ENCODE data around the gene HECTD3.
"Not testable (repeated sequence)": the region's sequence is repeated elsewhere in the genome, so short reads cannot be mapped to it uniquely, and the experiment has no call there.

HECTD3 gene

DNA sequence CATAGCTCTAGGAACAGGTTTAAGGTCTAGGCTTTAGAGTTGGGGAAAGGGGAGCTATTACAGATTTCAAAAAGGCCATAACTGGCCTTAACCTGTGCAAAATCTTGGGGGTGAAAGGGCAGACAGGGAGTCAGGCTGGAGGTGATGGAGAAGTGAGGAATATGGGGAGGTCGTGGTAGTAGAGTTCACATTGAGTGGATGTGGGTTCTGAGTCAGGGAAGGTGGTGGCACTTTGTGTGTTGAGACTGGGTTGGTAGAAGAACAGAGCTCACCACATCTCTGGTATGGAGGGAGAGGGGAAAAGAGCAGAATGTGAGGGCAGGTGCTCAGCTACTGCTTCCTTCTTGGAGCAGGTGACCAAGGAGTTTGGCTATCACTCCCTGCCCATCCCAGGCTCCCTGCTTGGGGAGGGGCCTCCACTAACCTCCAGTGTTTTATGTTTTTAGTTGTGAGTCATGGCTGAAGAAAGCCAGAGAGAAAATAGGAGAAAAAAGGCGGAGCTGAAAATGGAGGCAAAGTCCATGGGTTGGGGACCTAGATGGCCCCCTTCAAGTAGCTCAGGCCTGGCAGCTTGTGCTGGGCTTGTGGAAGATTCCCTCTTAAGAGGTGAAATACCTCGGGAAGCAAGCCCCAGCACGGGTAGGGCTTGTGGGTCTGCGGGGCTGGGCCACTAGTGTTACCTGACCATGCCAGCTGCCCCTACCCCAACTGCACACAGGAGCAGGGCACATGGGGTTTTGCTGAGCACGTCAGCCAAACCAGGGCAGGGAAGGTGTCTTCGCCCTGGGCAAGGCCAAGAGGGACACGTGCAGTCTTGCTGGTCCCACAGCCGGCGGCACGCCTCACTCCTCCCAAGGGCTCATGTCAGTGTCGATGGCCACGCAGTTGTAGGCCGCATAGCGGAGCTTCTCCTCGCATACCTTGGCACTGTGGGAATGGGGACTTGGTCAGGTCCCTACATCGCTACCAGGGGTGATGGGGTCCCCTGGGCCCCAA lies 8.2 kb downstream of the HECTD3 start:
- H4K8ac ChIP-seq (ENCODE audit: low read depth, low read length) = no peak overlapping the region
- H3K56ac ChIP-seq (ENCODE audit: low read length) = no peak overlapping the region
- H3K23ac ChIP-seq (ENCODE audit: low read length) = no peak overlapping the region
- H3K9ac ChIP-seq (ENCODE audit: low read length) = no peak overlapping the region
- no peaks in the 10 kb centered on the region for H3K27me3 ChIP-seq (ENCODE audit: insufficient read depth, low read length, poor library complexity)
- H2BK5ac ChIP-seq (ENCODE audit: low read length) = no peak overlapping the region
- no CpG with 5 or more reads among the region's 17 CpGs for WGBS (ENCODE audit: extremely low coverage, insufficient coverage, low lambda C conversion rate)
- no peak overlapping the region for H3K4me2 ChIP-seq (ENCODE audit: low read length)
- DNase-seq = no peak
- no peak overlapping the region for H3K4ac ChIP-seq (ENCODE audit: low read depth, low read length)
- no peaks in the 10 kb centered on the region for H3K4me1 ChIP-seq (ENCODE audit: control insufficient read depth, low read depth, low read length)
- no peak overlapping the region for H3K4me3 ChIP-seq (ENCODE audit: low read length)
- H2BK15ac ChIP-seq (replicated peaks; ENCODE audit: low read depth) = no peak overlapping the region
- no peak overlapping the region for H4K5ac ChIP-seq (ENCODE audit: low read length)
- H2BK120ac ChIP-seq (ENCODE audit: low read depth, low read length) = no peak overlapping the region
- no peaks in the 10 kb centered on the region for H3K79me2 ChIP-seq (ENCODE audit: control insufficient read depth, insufficient read depth, low read length)
- peaks cover 8% of the 10 kb centered on the region for H3K36me3 ChIP-seq (ENCODE audit: control insufficient read depth, insufficient read depth, low read length)
- H3K79me1 ChIP-seq (ENCODE audit: low read length) = no peaks in the 10 kb centered on the region
- no peak overlapping the region for H3K18ac ChIP-seq (ENCODE audit: low read length)
- no peak overlapping the region for H2AK5ac ChIP-seq (ENCODE audit: low read length)
- H3K27ac ChIP-seq (ENCODE audit: low read depth, low read length) = no peak overlapping the region

DNA sequence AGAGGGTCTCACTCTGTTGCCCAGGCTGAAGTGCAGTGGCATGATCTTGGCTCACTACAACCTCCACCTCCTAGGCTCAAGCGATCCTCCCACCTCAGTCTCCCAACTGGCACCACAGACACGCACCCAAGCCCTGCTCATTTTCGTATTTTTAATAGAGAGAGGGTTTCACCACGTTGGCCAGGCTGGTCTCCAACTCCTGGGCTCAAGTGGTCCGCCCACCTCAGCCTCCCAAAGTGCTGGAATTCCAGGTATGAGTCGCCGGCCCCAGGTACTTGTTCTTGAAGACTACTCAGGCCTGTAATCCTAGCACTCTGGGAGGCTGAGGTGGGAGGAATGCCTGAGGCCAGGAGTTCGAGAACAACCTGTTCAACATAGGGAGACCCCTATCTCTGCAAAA lies 9.5 kb downstream of the HECTD3 start:
- not testable (repeated sequence) for H3K27me3 ChIP-seq (ENCODE audit: insufficient read depth, low read length, poor library complexity); H3K18ac ChIP-seq (ENCODE audit: low read length); H3K36me3 ChIP-seq (ENCODE audit: control insufficient read depth, insufficient read depth, low read length); H3K4me2 ChIP-seq (ENCODE audit: low read length); H2BK15ac ChIP-seq (replicated peaks; ENCODE audit: low read depth); H2BK5ac ChIP-seq (ENCODE audit: low read length); H3K27ac ChIP-seq (ENCODE audit: low read depth, low read length); H3K23ac ChIP-seq (ENCODE audit: low read length); H4K5ac ChIP-seq (ENCODE audit: low read length); H3K4ac ChIP-seq (ENCODE audit: low read depth, low read length); H3K56ac ChIP-seq (ENCODE audit: low read length); H4K8ac ChIP-seq (ENCODE audit: low read depth, low read length); H3K79me2 ChIP-seq (ENCODE audit: control insufficient read depth, insufficient read depth, low read length); H3K79me1 ChIP-seq (ENCODE audit: low read length); H3K4me1 ChIP-seq (ENCODE audit: control insufficient read depth, low read depth, low read length); H2AK5ac ChIP-seq (ENCODE audit: low read length); H2BK120ac ChIP-seq (ENCODE audit: low read depth, low read length); H3K9ac ChIP-seq (ENCODE audit: low read length); H3K4me3 ChIP-seq (ENCODE audit: low read length)
- no CpG with 5 or more reads among the region's 8 CpGs for WGBS (ENCODE audit: extremely low coverage, insufficient coverage, low lambda C conversion rate)
- DNase-seq = peak; percentile 17

DNA sequence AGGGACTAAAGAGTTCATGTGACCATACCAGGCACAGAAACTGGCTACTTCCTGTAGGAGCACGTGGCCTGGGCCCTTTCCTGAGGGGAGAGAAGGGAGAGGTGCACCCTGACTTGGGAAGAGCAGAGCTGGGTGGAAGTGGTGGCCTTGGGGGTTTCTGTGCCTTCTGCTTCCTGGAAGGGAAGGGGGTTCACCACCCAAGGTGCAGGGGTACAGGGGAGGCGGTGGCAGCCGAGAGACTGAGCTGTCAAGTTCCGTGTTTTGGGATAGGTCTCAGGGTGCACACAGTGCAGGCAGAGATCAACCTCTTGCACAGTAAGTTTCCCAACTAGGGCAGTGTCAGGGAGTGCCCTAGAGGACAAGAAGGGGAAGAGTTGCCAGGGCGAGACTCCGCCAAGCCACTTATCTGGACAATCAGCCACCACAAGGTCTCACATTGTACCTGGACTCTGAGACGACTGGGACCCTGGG lies 10.1 kb downstream of the HECTD3 start:
- no CpG with 5 or more reads among the region's 7 CpGs for WGBS (ENCODE audit: extremely low coverage, insufficient coverage, low lambda C conversion rate)
- Histone ChIP-seq H4K8ac (ENCODE audit: low read depth, low read length) (no peak overlapping the region), H3K27me3 (ENCODE audit: insufficient read depth, low read length, poor library complexity) (no peaks in the 10 kb centered on the region), H3K79me1 (ENCODE audit: low read length) (no peaks in the 10 kb centered on the region), H3K36me3 (ENCODE audit: control insufficient read depth, insufficient read depth, low read length) (peaks cover 8% of the 10 kb centered on the region), H3K4me3 (ENCODE audit: low read length) (no peak overlapping the region), H3K4ac (ENCODE audit: low read depth, low read length) (no peak overlapping the region), H3K23ac (ENCODE audit: low read length) (no peak overlapping the region), H2BK5ac (ENCODE audit: low read length) (no peak overlapping the region), H3K4me2 (ENCODE audit: low read length) (no peak overlapping the region), H3K56ac (ENCODE audit: low read length) (no peak overlapping the region), H3K4me1 (ENCODE audit: control insufficient read depth, low read depth, low read length) (no peaks in the 10 kb centered on the region), H2BK15ac (replicated peaks; ENCODE audit: low read depth) (no peak overlapping the region), H2BK120ac (ENCODE audit: low read depth, low read length) (no peak overlapping the region), H2AK5ac (ENCODE audit: low read length) (no peak overlapping the region), H3K79me2 (ENCODE audit: control insufficient read depth, insufficient read depth, low read length) (no peaks in the 10 kb centered on the region), H3K9ac (ENCODE audit: low read length) (no peak overlapping the region), H4K5ac (ENCODE audit: low read length) (no peak overlapping the region), H3K27ac (ENCODE audit: low read depth, low read length) (no peak overlapping the region), H3K18ac (ENCODE audit: low read length) (no peak overlapping the region)
- peak; percentile 10 for DNase-seq

DNA sequence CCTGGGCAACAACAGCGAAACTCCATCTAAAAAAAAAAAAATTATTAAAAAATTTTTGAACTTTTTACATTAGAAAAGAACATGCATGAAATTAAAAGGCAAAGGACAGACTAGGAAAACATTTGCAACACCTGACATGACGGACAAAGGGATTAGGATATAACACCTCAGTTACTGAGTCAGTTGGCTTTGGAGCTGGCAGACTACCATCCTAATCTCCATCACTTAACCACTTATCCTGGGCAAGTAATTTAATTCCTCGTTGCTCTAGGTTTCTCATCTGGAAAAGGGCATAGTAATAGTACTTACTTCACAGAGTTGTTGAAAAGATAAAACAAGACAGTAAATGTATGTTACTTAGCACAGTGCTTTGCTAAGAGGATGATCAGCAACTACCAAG lies 11.9 kb downstream of the HECTD3 start:
- Histone ChIP-seq H2BK5ac (ENCODE audit: low read length) (no peak overlapping the region), H3K79me1 (ENCODE audit: low read length) (no peaks in the 10 kb centered on the region), H2AK5ac (ENCODE audit: low read length) (no peak overlapping the region), H3K79me2 (ENCODE audit: control insufficient read depth, insufficient read depth, low read length) (no peaks in the 10 kb centered on the region), H3K36me3 (ENCODE audit: control insufficient read depth, insufficient read depth, low read length) (peaks cover 8% of the 10 kb centered on the region), H3K9ac (ENCODE audit: low read length) (no peak overlapping the region), H3K56ac (ENCODE audit: low read length) (no peak overlapping the region), H4K5ac (ENCODE audit: low read length) (no peak overlapping the region), H3K27me3 (ENCODE audit: insufficient read depth, low read length, poor library complexity) (no peaks in the 10 kb centered on the region), H3K4ac (ENCODE audit: low read depth, low read length) (no peak overlapping the region), H3K4me2 (ENCODE audit: low read length) (no peak overlapping the region), H3K23ac (ENCODE audit: low read length) (no peak overlapping the region), H2BK120ac (ENCODE audit: low read depth, low read length) (no peak overlapping the region), H2BK15ac (replicated peaks; ENCODE audit: low read depth) (no peak overlapping the region), H3K4me1 (ENCODE audit: control insufficient read depth, low read depth, low read length) (no peaks in the 10 kb centered on the region), H3K27ac (ENCODE audit: low read depth, low read length) (no peak overlapping the region), H4K8ac (ENCODE audit: low read depth, low read length) (no peak overlapping the region), H3K4me3 (ENCODE audit: low read length) (no peak overlapping the region), H3K18ac (ENCODE audit: low read length) (no peak overlapping the region)
- WGBS (ENCODE audit: extremely low coverage, insufficient coverage, low lambda C conversion rate) = no CpG with 5 or more reads among the region's 3 CpGs
- no peak for DNase-seq

DNA sequence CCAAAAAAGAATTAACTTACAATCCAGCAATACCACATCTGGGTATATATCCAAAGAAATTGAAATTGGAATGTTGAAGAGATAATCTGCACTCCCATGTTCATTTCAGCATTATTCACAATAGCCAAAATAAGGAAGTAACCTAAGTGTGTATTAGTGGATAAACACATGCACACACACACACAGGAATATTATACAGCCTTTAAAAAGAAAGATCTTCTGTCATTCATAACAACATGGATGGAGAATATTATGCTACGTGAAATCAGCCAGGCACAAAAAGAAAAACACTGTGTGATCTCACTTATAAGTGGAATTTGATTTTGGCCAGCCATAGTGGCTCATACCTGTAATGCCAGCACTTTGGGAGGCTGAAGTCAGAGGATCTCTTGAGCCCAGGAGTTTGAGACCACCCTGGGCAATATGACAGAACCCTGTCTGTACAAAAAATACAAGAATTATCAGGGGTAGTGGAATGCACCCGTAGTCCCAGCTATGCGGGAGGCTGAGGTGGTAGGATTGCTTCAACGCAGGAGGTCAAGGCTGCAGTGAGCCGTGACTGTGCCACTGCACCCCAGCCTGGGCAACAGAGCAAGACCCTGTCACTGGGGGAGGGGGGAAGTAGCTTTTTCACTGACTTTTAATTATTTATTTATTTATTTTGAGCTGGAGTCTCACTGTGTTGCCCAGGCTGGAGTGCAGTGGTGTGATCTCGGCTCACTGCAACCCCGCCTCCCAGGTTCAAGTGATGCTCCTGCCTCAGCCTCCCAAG lies 15.5 kb downstream of the HECTD3 start:
- Histone ChIP-seq H2BK5ac (ENCODE audit: low read length) (no peak overlapping the region), H3K79me2 (ENCODE audit: control insufficient read depth, insufficient read depth, low read length) (no peaks in the 10 kb centered on the region), H3K27ac (ENCODE audit: low read depth, low read length) (no peak overlapping the region), H3K4ac (ENCODE audit: low read depth, low read length) (no peak overlapping the region), H3K56ac (ENCODE audit: low read length) (no peak overlapping the region), H4K5ac (ENCODE audit: low read length) (no peak overlapping the region), H3K4me3 (ENCODE audit: low read length) (no peak overlapping the region), H3K36me3 (ENCODE audit: control insufficient read depth, insufficient read depth, low read length) (no peaks in the 10 kb centered on the region), H3K4me2 (ENCODE audit: low read length) (no peak overlapping the region), H3K79me1 (ENCODE audit: low read length) (no peaks in the 10 kb centered on the region), H3K4me1 (ENCODE audit: control insufficient read depth, low read depth, low read length) (no peaks in the 10 kb centered on the region), H4K8ac (ENCODE audit: low read depth, low read length) (no peak overlapping the region), H3K23ac (ENCODE audit: low read length) (no peak overlapping the region), H2AK5ac (ENCODE audit: low read length) (no peak overlapping the region), H3K18ac (ENCODE audit: low read length) (no peak overlapping the region), H2BK15ac (replicated peaks; ENCODE audit: low read depth) (no peak overlapping the region), H2BK120ac (ENCODE audit: low read depth, low read length) (no peak overlapping the region), H3K27me3 (ENCODE audit: insufficient read depth, low read length, poor library complexity) (no peaks in the 10 kb centered on the region), H3K9ac (ENCODE audit: low read length) (no peak overlapping the region)
- no peak for DNase-seq
- WGBS (ENCODE audit: extremely low coverage, insufficient coverage, low lambda C conversion rate) = no CpG with 5 or more reads among the region's 7 CpGs

Measured in mesendoderm (in vitro differentiated cells).